ENCODE data around the gene BAIAP2L1.

BAIAP2L1 gene

GRCh38 chr7:98293265-98293664 lies 107.6 kb downstream of the BAIAP2L1 start:
- no peak for DNase-seq (ENCODE audit: low read depth)

- no peak for DNase-seq (ENCODE audit: low read depth)
Measured at GRCh38 chr7:98291717-98292116, 109.2 kb downstream of the BAIAP2L1 start.

- DNase-seq (ENCODE audit: low read depth) = no peak
Measured at GRCh38 chr7:98289333-98289875, 111.5 kb downstream of the BAIAP2L1 start.

- no peak for DNase-seq (ENCODE audit: low read depth)
Measured at GRCh38 chr7:98288064-98288823, 112.6 kb downstream of the BAIAP2L1 start.

- DNase-seq (ENCODE audit: low read depth) = no peak
Measured at GRCh38 chr7:98287486-98287959, 113.4 kb downstream of the BAIAP2L1 start.

GRCh38 chr7:98286701-98287485 lies 114.0 kb downstream of the BAIAP2L1 start:
- DNase-seq (ENCODE audit: low read depth) = no peak

GRCh38 chr7:98286093-98286539 lies 114.8 kb downstream of the BAIAP2L1 start:
- DNase-seq (ENCODE audit: low read depth) = no peak

GRCh38 chr7:98285157-98286092 lies 115.5 kb downstream of the BAIAP2L1 start:
- no peak for DNase-seq (ENCODE audit: low read depth)

- DNase-seq (ENCODE audit: low read depth) = no peak
Measured at GRCh38 chr7:98284335-98285036, 116.4 kb downstream of the BAIAP2L1 start.

- no peak for DNase-seq (ENCODE audit: low read depth)
Measured at GRCh38 chr7:98283887-98284222, 117.0 kb downstream of the BAIAP2L1 start.

GRCh38 chr7:98283127-98283886 lies 117.6 kb downstream of the BAIAP2L1 start:
- DNase-seq (ENCODE audit: low read depth) = no peak

- no peak for DNase-seq (ENCODE audit: low read depth)
Measured at GRCh38 chr7:98282703-98283102, 118.2 kb downstream of the BAIAP2L1 start.

- no peak for DNase-seq (ENCODE audit: low read depth)
Measured at GRCh38 chr7:98281757-98282606, 118.9 kb downstream of the BAIAP2L1 start.

GRCh38 chr7:98280791-98281756 lies 119.8 kb downstream of the BAIAP2L1 start, which contains the start of gene BRI3:
Gene BRI3 (plus strand): TSS chr7:98281686. CDS start chr7:98281796, 110 bp downstream.
- DNase-seq (ENCODE audit: low read depth) = peak; percentile 89

GRCh38 chr7:98280296-98280695 lies 120.6 kb downstream of the BAIAP2L1 start:
- DNase-seq (ENCODE audit: low read depth) = no peak

- no peak for DNase-seq (ENCODE audit: low read depth)
Measured at GRCh38 chr7:98278936-98279335, 122.0 kb downstream of the BAIAP2L1 start.

- DNase-seq (ENCODE audit: low read depth) = no peak
Measured at GRCh38 chr7:98278408-98278807, 122.5 kb downstream of the BAIAP2L1 start.

GRCh38 chr7:98276241-98276761 lies 124.6 kb downstream of the BAIAP2L1 start:
- DNase-seq (ENCODE audit: low read depth) = no peak
